CD4-positive, alpha-beta T cell treated with Interferon gamma for 1 hour (primary cell): ENCODE data around the gene MOB3A.

Experiments
- DNase-seq: peaks from one replicate; pipeline ENCODE4 v3.0.0-alpha.2; 2020

The MOB3A gene

GRCh38 chr19:2123682-2124387 is 27.7 kb upstream of the MOB3A start:
- DNase-seq, result no peak

DNA sequence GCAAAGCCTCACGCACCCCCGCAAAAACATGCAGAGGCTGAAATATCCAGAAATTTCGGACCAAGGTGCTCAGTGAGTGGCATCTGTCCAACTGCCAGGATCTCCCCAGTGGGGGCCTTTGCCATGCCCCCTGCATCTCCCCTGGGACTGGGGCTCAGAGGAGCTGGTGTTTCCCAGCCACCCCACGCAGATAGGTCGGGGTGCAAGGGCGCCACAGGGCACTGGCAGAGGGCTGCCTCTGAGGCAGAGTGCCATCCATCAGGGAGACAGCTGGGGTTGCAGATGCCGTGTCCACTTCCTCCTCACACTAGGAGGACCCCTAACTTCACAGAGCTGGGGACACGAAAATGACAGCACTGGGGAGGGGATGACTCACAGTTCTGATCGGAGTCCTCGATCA is 26.9 kb upstream of the MOB3A start:
- DNase-seq, result no peak

GRCh38 chr19:2122251-2122650 is 26.1 kb upstream of the MOB3A start:
- DNase-seq, result no peak

DNA sequence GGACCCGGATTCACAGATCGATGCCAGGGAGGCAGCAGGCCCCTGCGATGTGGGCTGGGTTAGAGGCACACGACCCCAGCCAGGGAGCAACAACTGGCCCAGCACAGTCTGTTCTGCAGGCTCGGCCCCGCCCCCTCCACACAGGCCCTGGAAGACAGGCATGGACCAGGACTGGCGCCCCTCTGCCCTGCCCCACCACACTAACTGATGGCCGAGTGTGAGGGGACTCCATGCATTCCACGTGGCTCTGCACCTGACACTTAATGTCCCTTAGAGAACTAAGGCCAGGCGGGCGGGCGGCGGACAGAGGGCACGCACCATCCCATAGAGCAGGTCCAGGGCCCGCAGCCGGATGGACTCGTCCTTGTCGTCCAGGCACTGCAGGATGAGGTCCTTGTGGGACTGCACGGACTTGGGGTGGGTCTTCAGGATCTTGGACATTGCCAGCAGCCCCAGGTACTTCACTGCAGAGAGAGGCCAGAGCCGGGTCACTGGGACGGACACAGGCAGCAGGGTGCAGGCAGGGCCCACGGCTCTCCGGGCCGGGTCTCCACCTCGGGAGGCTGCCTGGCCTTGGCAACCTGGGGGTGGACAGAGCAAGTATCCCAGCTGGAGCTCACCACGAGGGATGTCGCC is 25.4 kb upstream of the MOB3A start:
- DNase-seq, result no peak

GRCh38 chr19:2120821-2121220 is 24.7 kb upstream of the MOB3A start:
- DNase-seq, result no peak

DNA sequence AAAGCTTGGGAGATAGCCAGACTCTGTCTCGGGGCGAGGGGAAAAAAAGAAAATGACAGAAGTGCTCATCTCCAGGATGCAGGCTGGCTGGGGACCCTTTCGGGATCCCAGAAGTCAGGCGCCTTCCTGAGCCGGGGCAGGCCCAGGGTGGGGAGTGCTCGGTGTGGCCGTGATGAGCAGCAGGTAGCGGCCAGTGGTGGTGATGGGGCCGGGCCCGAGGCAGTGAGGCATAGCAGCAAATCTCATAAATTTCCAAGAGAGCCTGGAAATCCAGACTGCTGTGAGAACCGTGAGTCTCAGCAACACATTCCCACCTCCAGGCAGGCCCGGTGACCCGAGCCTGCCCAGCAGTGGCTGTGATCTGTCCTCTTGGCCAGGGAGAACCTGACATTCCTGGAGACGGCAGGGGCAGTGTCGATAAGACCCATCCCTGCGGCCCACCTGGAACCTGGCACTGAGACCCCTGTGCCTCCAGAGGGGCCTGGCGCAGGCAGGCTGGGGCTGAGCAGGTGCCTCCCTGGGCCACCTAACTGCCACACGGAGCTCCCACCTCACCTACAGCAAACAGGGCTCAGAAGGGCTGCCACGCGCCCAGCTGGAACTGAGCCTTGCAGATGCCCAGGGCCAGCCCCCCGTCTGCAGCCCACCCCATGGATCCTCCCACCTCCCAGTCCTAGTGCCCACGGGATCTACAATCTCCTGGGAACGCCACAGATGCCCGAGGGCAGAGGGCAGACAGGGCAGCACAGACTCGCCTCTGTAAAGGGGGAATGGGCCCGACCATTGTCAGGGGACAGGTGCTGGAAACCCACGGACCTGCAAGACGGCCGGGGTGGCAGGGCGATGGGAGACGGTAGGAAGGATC is 24.0 kb upstream of the MOB3A start:
- DNase-seq, result no peak

DNA sequence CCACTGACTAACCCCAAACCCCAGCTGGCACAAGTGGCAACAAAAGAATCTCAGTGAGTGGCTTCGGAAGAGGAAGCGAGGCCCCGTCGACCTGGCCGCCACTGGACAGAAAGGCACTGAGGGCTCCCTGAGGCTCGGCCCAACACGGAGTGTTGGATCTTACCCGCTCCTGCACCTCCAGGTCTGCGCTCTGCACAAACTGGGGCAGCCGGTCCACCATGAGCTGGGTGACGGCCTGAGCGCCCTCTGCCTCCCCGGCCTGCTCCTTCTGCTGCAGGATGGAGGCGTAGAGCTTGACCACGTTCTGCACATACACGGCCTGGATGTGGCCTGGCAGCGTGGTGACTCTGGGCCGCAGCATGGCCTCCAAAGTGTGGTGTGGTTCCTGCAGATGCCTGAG is 22.3 kb upstream of the MOB3A start:
- DNase-seq, result no peak

DNA sequence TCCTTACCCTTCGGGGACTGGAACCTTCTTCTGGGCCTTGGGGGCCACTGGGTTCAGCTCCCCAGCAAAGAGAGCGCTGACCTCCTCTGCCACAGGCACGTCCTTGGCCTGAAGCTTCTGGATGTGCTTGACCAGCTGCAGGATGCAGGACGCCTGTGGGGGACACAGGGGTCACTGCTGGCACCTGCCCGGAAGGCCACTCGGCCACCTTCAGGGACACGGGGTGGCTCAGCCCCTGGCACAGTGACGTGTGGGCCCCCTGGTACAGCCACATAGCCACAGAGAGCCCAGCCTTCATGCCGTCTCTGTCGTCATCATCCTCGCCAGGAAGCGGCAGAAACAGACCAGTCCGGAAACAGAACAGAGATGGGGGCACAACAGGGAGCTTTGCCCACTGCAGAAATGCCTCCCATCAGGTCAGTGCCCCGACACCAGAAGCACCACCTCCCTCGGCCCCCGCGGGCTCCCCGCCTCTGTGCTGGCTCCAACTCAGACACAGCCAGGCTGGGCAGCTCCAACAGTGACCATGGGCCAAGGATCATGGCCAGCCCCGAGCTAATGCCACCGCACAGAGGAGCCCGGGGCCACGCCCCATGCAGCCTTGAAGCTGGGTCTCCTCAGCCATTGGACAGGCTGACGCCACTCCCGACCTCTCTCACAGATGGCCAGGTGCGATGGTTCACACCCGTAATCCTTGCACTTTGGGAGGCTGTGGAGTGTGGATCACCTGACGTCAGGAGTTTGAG is 21.3 kb upstream of the MOB3A start:
- DNase-seq, result no peak

DNA sequence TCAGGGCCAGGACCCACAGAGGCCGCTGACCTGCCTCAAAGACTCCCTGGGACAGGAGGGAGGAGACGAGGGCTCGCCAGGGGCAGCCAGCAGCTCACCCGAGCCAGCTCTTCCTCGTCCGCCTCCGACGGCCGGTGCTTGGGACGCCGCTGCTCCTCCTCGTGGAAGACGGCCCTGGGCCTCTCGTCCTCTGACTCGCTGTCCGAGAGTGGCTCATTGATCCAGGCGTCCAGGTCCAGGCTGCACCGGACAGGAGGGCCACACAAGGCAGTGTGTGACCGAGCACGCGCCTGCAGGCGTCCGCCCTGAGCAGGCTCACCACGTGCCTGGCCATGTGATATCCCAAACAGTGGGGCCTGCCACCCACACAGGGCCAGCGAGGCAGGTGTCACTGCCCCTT is 20.4 kb upstream of the MOB3A start:
- DNase-seq, result no peak

DNA sequence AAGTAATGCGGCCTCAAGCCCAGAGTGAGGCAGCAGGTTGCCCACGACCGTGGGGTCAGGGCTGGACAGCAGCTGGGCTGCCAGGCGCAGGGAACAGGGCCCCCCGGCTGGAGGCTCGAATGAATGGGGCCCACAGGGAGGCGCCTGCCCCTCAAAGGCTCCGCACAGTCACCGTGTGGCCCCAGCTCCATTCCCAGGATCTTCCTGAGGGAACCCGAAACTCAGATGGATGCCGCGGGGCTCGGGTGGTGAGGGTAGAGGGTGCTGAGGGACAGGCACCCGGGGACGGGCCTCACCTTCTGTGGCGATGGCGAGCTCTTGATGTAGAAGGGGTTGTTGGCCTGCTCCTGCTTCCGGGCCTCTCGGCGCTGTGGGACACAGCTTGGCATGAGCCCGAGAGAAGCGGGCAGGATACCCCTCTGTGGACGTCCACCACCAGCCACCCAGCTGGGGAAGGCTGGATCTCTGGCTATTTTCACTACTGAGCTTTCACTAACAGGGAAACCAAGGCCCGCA is 19.8 kb upstream of the MOB3A start:
- DNase-seq, result no peak

- DNase-seq, result no peak
Measured at GRCh38 chr19:2115324-2115723, 19.2 kb upstream of the MOB3A start.

DNA sequence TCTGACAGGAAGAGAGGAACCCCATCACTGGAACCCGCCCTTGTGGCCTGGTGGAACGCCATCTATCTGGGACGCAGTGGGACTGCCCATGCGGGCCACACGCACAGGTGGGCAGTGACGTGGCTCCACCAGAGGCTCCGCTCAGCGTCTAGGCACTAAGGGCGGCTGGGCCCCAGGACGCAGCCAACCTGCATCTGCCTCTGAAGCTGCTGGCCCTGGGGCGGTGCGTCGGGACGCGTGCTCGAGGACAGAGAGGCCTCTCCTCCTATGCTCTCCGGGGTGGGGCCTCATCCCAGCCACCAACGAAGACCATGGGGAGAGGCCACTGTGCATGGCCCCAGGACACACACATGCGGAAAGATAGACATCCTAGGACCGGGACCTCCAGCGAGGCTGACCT is 18.7 kb upstream of the MOB3A start:
- DNase-seq, result no peak

- no peak for DNase-seq
Measured at GRCh38 chr19:2114218-2114617, 18.1 kb upstream of the MOB3A start.

DNA sequence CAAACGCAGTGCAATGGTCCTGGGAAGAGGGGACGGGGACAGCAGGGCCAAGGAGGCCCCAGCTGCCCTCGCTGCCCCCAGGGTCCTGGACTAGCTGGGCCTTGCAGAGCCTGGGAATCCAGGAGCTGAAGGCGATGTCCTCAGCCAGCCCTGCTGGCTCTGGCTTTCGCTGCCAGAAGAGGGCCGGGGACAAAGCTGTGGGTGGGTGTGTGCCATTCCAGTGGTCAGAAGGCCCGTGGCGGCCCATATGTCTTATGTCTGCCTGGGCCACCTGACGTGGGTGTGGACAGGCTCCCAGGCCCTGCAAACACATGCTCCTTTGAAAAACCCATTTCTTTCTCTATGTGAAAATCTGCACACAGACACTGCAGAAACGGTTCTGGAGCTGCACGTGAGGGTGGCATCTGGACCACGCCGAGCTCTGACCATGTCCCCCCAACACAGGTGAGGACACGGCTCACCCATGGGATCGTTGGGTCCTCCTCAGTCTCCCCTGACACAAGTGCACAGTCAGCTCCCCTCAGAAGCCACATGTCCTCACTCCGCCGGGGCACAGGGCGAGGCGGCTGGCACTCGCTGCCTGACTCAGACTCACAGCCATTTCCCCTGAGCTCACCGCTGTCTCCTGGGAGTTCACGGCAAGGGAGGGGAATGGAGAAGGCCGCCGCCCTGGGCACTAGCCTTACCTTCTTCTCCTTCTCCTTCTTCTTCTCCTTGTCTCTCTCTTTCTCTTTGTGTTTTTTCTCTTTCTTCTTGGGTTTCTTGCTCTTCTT is 17.5 kb upstream of the MOB3A start:
- no peak for DNase-seq

DNA sequence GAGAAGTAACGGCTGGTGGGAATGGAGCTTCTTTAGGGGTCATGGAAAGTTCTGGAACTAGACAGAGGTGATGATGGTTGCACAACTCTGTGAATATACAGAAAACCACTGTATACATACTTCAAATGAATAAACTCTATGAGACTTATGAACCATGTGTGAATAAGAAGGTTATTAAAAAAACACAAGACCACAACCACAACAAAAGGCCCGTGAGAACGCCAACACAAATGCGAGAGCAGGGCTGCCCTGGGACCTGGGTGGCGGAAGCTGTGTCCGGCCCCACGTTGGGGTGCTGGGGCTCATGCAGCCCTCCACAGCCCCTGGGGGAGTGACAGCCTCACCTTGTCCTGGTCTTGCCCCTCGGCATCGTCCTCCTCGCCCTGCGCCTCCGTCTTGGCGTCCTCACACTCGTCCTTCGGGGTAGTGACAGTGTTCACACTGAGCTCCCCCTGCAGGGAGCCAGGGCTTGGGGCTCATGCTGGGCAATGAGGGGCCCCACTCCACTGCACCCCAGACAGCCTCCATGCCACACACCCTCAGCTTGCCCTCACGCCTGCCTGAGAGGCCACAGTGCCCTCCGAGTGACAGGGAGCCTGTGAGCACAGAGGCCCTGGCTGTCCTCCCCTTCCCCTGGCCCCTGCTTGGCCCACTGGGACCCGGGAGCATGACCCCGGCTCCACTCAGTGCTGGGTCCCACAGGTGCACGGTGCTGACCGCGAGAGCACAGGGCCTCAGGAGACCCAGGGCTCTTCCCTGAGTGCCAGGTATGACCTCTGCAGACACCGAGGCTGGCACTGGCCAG is 16.6 kb upstream of the MOB3A start:
- DNase-seq, result no peak

GRCh38 chr19:2111886-2112285 is 15.8 kb upstream of the MOB3A start:
- DNase-seq, result no peak

GRCh38 chr19:2111425-2111824 is 15.3 kb upstream of the MOB3A start:
- no peak for DNase-seq

DNA sequence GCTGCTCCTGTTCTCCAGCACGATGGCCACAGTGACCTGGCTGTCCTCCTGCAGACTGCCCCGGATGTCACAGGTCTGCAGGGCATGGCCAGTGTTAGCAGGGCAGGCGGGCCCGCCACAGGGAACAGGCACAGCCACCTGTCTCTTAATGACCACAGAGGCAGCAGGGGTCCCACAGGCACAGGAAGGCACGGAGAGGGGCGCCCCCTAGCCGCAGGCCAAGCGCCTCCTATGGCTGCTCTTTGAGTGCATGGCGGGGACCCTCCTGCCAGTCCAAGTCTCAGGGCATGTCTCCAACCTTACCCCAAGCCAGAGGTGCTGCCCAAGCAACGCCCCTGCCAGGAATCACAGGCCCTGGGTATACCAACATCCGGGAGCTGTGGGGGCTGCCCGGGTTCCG is 14.7 kb upstream of the MOB3A start:
- no peak for DNase-seq

DNA sequence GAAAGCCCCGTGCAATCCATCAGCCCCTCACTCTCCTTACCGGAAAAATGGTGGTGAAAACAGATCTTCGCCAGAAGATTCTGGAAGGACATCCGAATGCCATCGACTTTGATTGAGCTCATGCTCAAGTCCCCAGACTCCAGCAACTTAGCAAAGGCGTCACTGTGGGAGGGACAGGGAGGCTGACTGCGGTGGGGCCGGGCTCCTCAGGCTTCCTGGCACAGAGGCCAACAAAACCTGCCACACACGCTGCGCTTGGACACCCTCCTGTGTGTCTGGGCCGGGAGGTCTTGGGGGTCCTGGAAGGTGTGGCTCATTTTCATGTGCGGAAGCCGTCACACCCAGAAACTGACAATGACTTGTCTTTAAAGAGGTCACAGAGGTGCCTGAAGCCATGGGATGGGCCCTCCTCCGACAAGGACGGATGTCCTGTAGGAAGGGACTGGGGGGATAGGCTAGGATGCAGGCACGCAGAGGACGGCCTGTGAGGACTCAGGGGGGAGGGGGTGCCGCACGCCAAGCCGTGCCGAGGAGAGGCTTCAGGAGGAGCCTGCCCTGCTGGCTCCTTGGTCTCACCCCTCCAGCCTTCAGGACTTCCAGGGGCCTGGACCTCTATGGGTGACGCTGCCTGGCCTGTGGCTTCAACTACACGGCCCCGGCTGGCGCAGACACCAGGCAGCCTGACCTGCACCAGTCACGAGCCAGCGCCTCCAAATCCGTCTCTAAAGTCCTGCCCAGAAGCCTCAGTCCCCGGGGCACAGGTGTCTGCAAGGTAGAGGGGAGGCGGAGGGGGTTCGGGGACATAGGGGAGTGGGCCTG is 13.1 kb upstream of the MOB3A start:
- no peak for DNase-seq

GRCh38 chr19:2108251-2109016 is 12.3 kb upstream of the MOB3A start:
- no peak for DNase-seq
